Putamen (tissue), 1 donor: ENCODE results near the gene PRKN.
"Not testable (repeated sequence)": the region's sequence is repeated elsewhere in the genome, so short reads cannot be mapped to it uniquely, and the experiment has no call there.

Experiments used
- DNase-seq: peaks from one replicate; pipeline ENCODE4 v3.0.0-alpha.2; 2016; ENCODE audit warnings: low spot score

PRKN gene

GRCh38 chr6:162710936-162711335 is 16.6 kb downstream of the PRKN start:
- DNase-seq: no peak

DNA sequence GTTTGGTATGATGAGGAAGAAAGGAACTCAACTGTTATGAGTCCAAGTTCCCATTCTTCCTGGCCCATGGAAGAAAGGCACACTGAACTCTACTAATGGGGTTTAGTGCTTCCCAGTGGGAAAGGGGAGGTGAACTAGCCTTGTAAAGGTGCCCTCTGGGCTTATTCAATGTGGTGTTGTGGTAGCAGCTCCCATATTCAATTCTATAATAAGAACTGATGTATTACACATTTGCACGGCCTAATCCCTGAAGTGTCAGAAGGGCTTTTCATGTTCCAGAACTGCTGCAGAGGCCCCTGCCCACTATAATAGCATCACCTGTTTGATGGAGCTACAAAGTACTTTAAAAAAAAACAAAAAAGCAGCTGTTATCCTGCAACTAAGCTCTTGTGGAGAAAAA is 17.1 kb downstream of the PRKN start:
- DNase-seq: no peak

- no peak for DNase-seq
Observed at GRCh38 chr6:162709431-162709830, 18.1 kb downstream of the PRKN start.

DNA sequence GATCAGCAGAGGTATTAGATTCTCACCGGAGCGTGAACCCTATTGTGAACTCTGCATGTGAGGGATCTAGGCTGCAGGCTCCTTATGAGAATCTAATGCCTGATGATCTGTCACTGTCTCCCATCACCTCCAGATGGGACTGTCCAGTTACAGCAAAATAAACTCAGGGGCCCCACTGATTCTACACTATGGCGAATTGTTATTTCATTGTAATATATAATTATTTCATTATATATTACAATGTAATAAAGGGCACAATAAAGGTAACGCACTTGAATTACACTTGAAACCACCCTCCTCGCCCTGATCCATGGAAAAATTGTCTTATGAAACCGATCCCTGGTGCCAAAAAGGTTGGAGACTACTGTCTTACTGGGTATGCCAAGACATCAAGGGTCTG is 18.6 kb downstream of the PRKN start:
- no peak for DNase-seq

DNA sequence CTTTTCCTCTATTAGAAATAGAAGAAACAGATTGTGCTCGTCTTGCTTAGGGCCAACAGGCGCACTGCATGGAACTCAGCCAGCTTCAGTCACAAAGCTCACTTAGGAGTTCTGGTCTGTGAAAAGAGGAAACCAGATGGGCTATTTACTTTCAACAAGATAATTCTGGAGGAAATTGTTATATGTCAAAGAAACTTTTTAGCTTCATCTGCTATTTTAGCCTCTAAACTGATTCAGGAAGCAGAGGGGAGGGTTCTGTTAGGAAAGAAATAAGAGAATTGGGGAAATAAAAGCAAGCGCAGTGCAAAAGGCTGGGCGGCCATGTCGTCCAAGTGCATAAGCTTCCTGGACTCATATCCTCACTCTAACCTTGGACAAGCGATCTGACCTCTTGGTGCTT is 21.3 kb downstream of the PRKN start:
- no peak for DNase-seq

DNA sequence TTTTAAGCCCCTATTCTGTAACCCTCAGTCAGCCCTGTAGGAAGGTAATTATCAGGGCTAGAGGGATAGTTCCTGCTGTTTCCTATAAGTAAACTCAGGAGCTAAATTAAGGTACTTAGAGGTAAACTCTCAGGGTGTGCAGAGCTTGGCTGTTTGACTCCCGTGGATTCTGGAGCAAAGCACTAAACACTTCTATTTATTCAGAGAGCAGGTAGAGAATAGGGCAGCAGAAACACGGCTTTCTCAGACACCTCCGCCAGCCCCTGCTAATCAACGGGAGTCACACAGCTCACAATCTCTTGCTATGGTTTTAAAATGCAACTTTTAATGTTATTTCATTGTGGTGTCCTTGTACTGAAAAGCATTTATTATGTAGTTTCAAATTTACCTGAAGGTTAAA is 21.8 kb downstream of the PRKN start:
- no peak for DNase-seq

GRCh38 chr6:162704001-162704400 is 23.6 kb downstream of the PRKN start:
- DNase-seq: no peak

- peak; percentile 39 for DNase-seq
Observed at GRCh38 chr6:162702446-162702845, 25.1 kb downstream of the PRKN start.

DNA sequence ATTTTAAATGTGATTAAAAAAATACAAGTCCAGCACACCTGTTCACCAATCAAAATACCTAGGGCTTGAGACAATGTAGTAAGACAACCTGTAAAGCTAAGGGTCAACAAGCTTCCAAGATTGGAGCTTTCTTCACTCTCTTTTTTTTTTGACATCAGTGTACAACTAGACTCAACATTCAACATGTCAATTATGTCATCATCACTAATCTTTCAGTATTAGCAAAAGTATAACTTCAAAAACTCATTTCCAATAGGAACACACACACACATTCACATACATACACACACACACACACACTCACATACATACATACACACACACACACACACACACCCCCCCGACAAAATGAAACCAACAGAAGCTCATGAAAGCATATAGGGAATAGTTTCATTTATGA is 26.0 kb downstream of the PRKN start:
- no peak for DNase-seq

GRCh38 chr6:162700966-162701365 is 26.6 kb downstream of the PRKN start:
- DNase-seq: no peak

DNA sequence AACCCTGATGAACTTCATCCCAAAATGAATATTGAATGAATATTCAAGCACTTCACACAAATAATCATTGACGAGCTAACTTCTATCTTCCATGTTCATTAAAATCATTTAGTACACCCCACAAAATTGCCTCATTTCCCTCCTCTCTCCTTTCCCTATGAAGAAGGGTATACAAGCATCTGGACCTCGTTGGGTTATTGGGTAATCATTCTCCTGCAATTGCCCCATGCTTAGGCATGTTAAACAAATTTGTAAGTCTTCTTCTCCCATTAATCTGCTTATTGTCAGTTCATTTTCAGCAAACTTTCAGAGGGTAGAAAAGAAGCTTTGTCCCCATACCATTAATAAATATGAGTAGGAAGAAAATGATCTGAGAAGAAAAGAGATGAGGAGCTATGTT is 27.6 kb downstream of the PRKN start:
- DNase-seq: no peak

DNA sequence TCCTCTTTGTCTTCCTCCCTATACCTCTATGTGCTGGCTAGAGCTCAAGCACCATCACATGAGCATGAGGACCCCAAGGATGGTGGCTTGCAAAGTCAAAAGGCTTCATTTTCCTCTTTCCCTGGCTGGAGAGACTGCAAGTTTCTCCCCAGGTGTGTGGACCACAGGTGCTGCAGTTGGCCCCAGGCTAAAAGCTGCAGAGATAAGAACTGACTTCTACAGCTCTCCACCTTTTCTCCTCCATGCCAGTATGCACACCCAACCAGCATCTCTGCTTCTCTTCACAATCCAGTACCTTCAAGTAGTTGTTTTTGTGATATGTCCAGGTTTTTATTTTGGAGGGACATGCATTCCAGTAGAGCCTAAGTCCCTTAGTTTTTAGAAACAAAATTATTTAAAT is 29.1 kb downstream of the PRKN start:
- no peak for DNase-seq

- no peak for DNase-seq
Observed at GRCh38 chr6:162697872-162698403, 29.6 kb downstream of the PRKN start.

- DNase-seq: no peak
Observed at GRCh38 chr6:162690158-162690557, 37.4 kb downstream of the PRKN start.

DNA sequence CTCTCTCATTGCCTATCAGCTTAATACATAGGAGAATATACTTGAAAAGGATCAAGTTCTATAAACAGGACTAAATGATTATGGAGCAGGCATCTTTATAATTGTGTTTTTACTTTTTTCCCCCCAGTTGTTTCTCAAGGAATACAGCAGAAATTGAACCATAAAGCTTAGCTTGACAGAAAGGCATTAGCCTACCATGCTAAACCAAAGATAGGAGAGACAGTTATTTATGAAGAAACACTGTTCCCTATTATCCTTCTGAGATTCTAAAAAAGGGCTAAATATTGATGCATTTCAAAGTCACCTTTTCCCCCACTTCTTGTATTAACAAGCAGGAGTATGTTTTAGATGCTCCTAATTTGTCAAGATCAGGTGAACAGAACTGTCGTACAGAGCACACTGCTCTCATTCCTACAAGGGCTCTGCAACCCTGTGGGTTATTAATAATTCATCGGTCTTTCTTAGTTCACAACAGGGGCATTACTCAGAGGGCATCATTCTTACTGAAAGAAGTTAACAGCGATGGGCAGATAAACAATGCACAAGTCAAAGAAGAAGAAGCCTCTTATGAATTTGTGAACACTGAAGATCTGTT is 38.7 kb downstream of the PRKN start:
- no peak for DNase-seq

GRCh38 chr6:162685586-162685985 is 42.0 kb downstream of the PRKN start:
- no peak for DNase-seq

DNA sequence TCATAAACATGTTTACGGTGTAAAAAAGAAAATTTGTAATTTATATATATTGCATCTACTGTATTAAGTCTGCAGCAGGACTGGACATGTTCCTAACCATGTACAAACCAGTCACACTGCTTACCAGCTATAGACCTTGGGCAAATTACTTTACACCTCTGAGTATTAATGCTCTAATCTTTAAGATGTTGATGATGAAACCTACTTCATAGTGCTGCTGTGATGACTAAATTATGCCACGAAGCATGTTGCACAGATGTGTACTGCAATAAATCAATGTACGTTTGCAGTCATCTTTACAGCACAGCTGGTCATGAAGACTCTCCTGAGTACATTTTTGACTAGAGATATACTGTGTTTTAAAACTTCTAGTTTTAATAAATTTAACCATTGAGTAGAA is 42.6 kb downstream of the PRKN start:
- DNase-seq: no peak

- no peak for DNase-seq
Observed at GRCh38 chr6:162684052-162684451, 43.5 kb downstream of the PRKN start.

DNA sequence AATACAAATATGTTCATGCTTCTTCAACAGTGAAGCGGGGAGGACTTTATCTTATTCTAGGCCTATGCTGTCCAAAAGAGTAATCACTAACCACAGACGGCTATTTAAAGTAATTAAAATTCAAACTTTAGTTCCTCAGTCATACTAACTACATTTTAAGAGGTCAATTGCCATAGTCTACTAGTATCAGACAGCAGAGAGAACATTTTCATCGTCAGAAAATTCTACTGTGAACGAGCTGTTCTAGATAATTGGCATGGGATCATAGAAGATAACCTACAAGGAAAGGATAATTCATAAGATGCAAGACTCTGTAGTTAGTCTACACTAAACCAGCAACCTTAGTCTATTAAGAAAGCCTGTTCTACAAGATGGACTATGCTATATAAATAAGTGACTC is 44.4 kb downstream of the PRKN start:
- DNase-seq: no peak

DNA sequence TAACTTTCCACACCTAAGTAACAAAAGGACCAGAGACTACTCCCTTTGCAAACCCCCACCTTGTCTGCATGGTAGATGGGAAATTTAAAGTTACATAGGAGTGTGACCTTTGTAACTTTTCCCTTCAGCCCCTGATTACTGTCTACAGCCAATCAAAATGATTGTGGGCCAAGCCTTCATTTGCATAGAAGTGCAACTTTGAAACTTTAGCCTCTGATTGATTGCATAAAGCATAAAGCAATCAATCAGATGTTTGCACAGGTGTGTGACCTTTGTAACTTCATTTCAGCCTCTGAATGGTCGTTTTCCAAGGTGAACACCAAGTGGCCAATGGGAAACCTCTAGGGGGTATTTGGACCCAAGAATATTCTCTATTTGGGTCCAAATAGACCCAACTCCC is 46.1 kb downstream of the PRKN start:
- no peak for DNase-seq

DNA sequence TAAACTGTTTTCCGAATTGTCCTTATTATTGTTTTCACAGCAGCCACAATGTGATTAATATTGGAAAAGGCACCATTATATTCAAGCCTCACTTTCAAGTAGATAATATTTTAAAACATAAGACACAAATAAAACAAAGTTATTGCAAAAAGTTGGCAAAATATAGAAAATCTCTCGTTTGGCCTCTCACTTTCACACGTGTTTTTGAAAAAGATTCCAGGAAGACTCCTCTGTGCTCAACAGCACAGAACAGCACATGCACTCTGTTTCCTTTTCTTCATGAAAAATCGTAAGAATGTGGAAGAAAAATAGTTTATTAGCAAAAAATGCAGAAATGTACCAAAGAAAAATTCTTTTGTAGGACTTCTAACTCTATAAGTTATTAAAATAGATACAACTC is 46.7 kb downstream of the PRKN start:
- DNase-seq: no peak

- DNase-seq: no peak
Observed at GRCh38 chr6:162680367-162680766, 47.2 kb downstream of the PRKN start.

GRCh38 chr6:162679681-162680080 is 47.9 kb downstream of the PRKN start:
- DNase-seq: no peak

DNA sequence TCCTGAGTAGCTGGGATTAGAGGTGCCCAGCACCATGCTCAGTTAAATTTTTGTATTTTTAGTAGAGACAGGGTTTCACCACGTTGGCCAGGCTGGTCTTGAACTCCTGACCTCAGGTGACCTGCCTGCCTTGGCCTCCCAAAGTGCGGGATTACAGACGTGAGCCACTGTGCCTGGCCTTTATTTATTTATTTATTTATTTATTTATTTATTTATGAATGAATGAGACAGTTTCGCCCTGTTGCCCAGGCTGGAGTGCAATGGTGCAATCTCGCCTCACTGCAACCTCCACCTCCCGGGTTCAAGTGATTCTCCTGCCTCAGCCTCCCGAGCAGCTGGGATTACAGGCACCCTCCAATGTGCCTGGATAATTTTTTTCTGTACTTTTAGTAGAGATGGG is 48.7 kb downstream of the PRKN start:
- not testable (repeated sequence) for DNase-seq

GRCh38 chr6:162675503-162675902 is 52.1 kb downstream of the PRKN start:
- DNase-seq: no peak
